ENCODE data around the gene SEPTIN11. TPM values are rescaled to one million over a fixed set of nuclear protein-coding genes. Genes with fewer than 3 reads are reported as not detected.

Gene SEPTIN11
- total RNA-seq, 1 experiment from 2014 or later, result 77.3 TPM

- Histone ChIP-seq H3K4me2 (ENCODE audit: insufficient read depth, insufficient read length, low read length) (no peak overlapping the region), H3K4ac (ENCODE audit: low read depth, low read length) (no peak overlapping the region), H2BK20ac (ENCODE audit: low read depth, low read length, poor library complexity, severe bottlenecking) (no peak overlapping the region), H2AK5ac (ENCODE audit: insufficient read length, low read length) (no peak overlapping the region), H4K8ac (replicated peaks; ENCODE audit: insufficient read length, low read depth, low read length) (no peak overlapping the region), H3K9ac (ENCODE audit: extremely low read depth, insufficient read length, low read length) (no peak overlapping the region), H3K27ac (ENCODE audit: insufficient read length, low read depth, low read length) (no peak overlapping the region), H4K91ac (ENCODE audit: insufficient read length, low read depth, low read length) (no peak overlapping the region), H3K9me3 (ENCODE audit: control insufficient read depth, low read depth, low read length) (no peaks in the 10 kb centered on the region), H2BK15ac (ENCODE audit: low read depth, low read length) (no peak overlapping the region), H3K4me1 (ENCODE audit: insufficient read depth, low read length) (no peaks in the 10 kb centered on the region; the same call in 1 of the 2 replicates), H2AFZ (ENCODE audit: low read length) (no peak overlapping the region), H3K14ac (ENCODE audit: insufficient read depth, low read length) (no peak overlapping the region), H3K18ac (ENCODE audit: insufficient read length, low read depth, low read length) (no peak overlapping the region), H4K20me1 (ENCODE audit: control insufficient read depth, insufficient read depth, insufficient read length) (no peaks in the 10 kb centered on the region), H4K5ac (ENCODE audit: insufficient read length, low read depth, low read length) (no peak overlapping the region), H2BK12ac (ENCODE audit: insufficient read length, low read depth, low read length) (no peak overlapping the region), H3K79me1 (ENCODE audit: insufficient read depth, low read depth, low read length, poor library complexity, severe bottlenecking) (no peaks in the 10 kb centered on the region), H3T11ph (ENCODE audit: low read length) (no peak overlapping the region), H2BK120ac (ENCODE audit: low read depth, low read length, poor library complexity, severe bottlenecking) (no peak overlapping the region), H2BK5ac (ENCODE audit: insufficient read length, low read length) (no peak overlapping the region), H3K23me2 (ENCODE audit: insufficient read length, low read depth, low read length, poor library complexity, severe bottlenecking) (peaks cover 8% of the 10 kb centered on the region), H3K27me3 (ENCODE audit: insufficient read depth, low read length) (no peaks in the 10 kb centered on the region; the same call in none of the 2 replicates), H3K79me2 (ENCODE audit: insufficient read depth, low read length) (no peaks in the 10 kb centered on the region), H3K23ac (ENCODE audit: insufficient read length, low read depth, low read length) (no peak overlapping the region), H3K56ac (ENCODE audit: insufficient read length, low read depth, low read length) (no peak overlapping the region)
- Mint-ChIP-seq H3K27ac (no peak overlapping the region), H3K27me3 (ENCODE audit: low read depth) (peaks cover 15% of the 10 kb centered on the region), H3K36me3 (ENCODE audit: insufficient read depth in 1 of 3, low read depth in 3 of 3) (peaks cover 0 to 11% (median 8%) of the 10 kb centered on the region in 3 experiments; a peak in 5 of 7 replicates), H3K4me3 (no peak overlapping the region), H3K4me1 (peaks cover 3 to 8% of the 10 kb centered on the region in 2 experiments; a peak in 3 of 4 replicates), H3K9me3 (peaks cover 0 to 5% of the 10 kb centered on the region in 2 experiments; a peak in 3 of 5 replicates)
- no CpG with 5 or more reads among the region's 1 CpG for WGBS (ENCODE audit: extremely low coverage, insufficient read length, low lambda C conversion rate)
- no peak for DNase-seq
- TF ChIP-seq CTCF (conservative IDR thresholded peaks at IDR 0.05), result no peak
Measured at GRCh38 chr4:76943790-76944189, 5.8 kb upstream of the SEPTIN11 start.

Data from H9 (cell line).